Measurements from ENCODE around the gene SLC16A11.
A peak's percentile ranks its signal among the peaks of the same experiment; 100 is the strongest.

- peak; percentile 43 for TF ChIP-seq CTCF (IDR thresholded peaks at IDR 0.05)
- no peak for TF ChIP-seq ZFX (IDR thresholded peaks at IDR 0.05; ENCODE audit: borderline replicate concordance)
These were observed 2.3 kb upstream of the SLC16A11 start for GRCh38 chr17:7046127-7046724.

Measured in 22Rv1 (cell line).